ENCODE results near the gene C3orf20. TPM values are rescaled to one million over a fixed set of nuclear protein-coding genes. Genes with fewer than 3 reads are reported as not detected.

The C3orf20 gene
- total and polyA plus RNA-seq, 2 of the 4 experiments (the other 2 are of a cell fraction) = not detected

GRCh38 chr3:14641346-14641745 lies 33.6 kb upstream of the C3orf20 start:
- Histone ChIP-seq H3K36me3 (ENCODE audit: control insufficient read depth, insufficient read depth, low read length) (no peaks in the 10 kb centered on the region), H2AK5ac (ENCODE audit: low read depth, low read length) (no peak overlapping the region), H2AFZ (replicated peaks; ENCODE audit: low read length, poor library complexity) (no peak overlapping the region), H3K4me1 (ENCODE audit: control insufficient read depth, insufficient read depth, low read length) (no peaks in the 10 kb centered on the region), H4K8ac (ENCODE audit: low read depth in 2 of 2, low read length in 2 of 2) (no peak overlapping the region), H3K4me2 (ENCODE audit: low read depth, low read length) (no peak overlapping the region), H3K79me1 (ENCODE audit: low read depth in 1 of 2, low read length in 2 of 2) (no peaks in the 10 kb centered on the region), H3K14ac (replicated peaks; ENCODE audit: low read depth, low read length) (no peak overlapping the region), H2AK9ac (replicated peaks; ENCODE audit: low read depth, low read length, poor library complexity) (no peak overlapping the region), H3K4ac (ENCODE audit: low read depth, low read length) (no peak overlapping the region), H3K9me3 (ENCODE audit: control insufficient read depth, insufficient read depth, low read length) (no peaks in the 10 kb centered on the region), H2BK5ac (ENCODE audit: low read depth, low read length, poor library complexity, severe bottlenecking) (no peak overlapping the region), H3K56ac (ENCODE audit: extremely low read depth, insufficient read depth, low read length) (no peak overlapping the region), H3K27ac (ENCODE audit: insufficient read depth, low read length) (no peak overlapping the region), H4K91ac (ENCODE audit: insufficient read depth, low read depth, low read length) (no peak overlapping the region), H3K9me1 (ENCODE audit: insufficient read depth, low read length) (no peaks in the 10 kb centered on the region; the same call in 1 of the 2 replicates), H4K20me1 (ENCODE audit: insufficient read depth, low read length) (no peaks in the 10 kb centered on the region), H3K4me3 (ENCODE audit: insufficient read depth, low read depth, low read length) (no peak overlapping the region), H3K18ac (ENCODE audit: low read depth, low read length) (no peak overlapping the region), H3K9ac (ENCODE audit: low read depth, low read length) (no peak overlapping the region), H3K27me3 (ENCODE audit: control insufficient read depth, insufficient read depth, low read length) (peaks cover 17% of the 10 kb centered on the region), H2BK20ac (ENCODE audit: low read depth, low read length) (no peak overlapping the region), H4K5ac (ENCODE audit: low read depth, low read length) (no peak overlapping the region), H3K23ac (ENCODE audit: low read depth, low read length) (no peak overlapping the region), H2BK120ac (ENCODE audit: low read depth, low read length) (no peak overlapping the region), H2BK15ac (ENCODE audit: low read depth, low read length) (no peak overlapping the region)
- CTCF ChIA-PET = interaction anchor here (0.6 kb wide), 2 partner anchors 11 to 58 kb away, joined by 4 to 6 read pairs; no protein-coding TSS in a partner anchor
- intact Hi-C loops (cut with micrococcal nuclease) (no loop called here), dilution Hi-C loops (cut with HindIII; ENCODE audit: low sequenced_read_pairs, unreplicated experiment) (no loop called here), in situ Hi-C loops (cut with MboI; ENCODE audit: low sequenced_read_pairs) (no loop called here)
- no peak for ATAC-seq (ENCODE audit: low read depth)
- WGBS, 2 experiments (ENCODE audit: extremely low coverage in 2 of 2, insufficient read length in 1 of 2) = no CpG with 5 or more reads among the region's 4 CpGs
- DNase-seq = no peak
- no TSS peak for BruUV-seq (replicated peaks)
- POLR2A ChIA-PET (ENCODE audit: unreplicated experiment) = no interaction called here
- no peak for TF ChIP-seq MAZ (IDR thresholded peaks at IDR 0.05; ENCODE audit: borderline replicate concordance, low read depth, low read length)
- no peak for TF ChIP-seq MXI1 (IDR thresholded peaks at IDR 0.05; ENCODE audit: borderline replicate concordance, low read depth, low read length)
- no peak for TF ChIP-seq BHLHE40 (IDR thresholded peaks at IDR 0.05; ENCODE audit: low read depth, low read length)
- TF ChIP-seq CHD1 (IDR thresholded peaks at IDR 0.05; ENCODE audit: low read depth, low read length) = no peak
- TF ChIP-seq USF2 (IDR thresholded peaks at IDR 0.05; ENCODE audit: low read depth, low read length) = no peak
- TF ChIP-seq POLR2A (IDR thresholded peaks at IDR 0.05; ENCODE audit: low read depth, low read length) = no peak
- TF ChIP-seq FOS (IDR thresholded peaks at IDR 0.05; ENCODE audit: low read depth, low read length) = no peak
- TF ChIP-seq NFE2L2 (IDR thresholded peaks at IDR 0.05; ENCODE audit: low read depth, low read length) = no peak
- TF ChIP-seq, protein P1, sequence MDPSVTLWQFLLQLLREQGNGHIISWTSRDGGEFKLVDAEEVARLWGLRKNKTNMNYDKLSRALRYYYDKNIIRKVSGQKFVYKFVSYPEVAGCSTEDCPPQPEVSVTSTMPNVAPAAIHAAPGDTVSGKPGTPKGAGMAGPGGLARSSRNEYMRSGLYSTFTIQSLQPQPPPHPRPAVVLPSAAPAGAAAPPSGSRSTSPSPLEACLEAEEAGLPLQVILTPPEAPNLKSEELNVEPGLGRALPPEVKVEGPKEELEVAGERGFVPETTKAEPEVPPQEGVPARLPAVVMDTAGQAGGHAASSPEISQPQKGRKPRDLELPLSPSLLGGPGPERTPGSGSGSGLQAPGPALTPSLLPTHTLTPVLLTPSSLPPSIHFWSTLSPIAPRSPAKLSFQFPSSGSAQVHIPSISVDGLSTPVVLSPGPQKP (IDR thresholded peaks at IDR 0.05; ENCODE audit: borderline replicate concordance, low read depth, low read length) = no peak
- TF ChIP-seq MAFK (IDR thresholded peaks at IDR 0.05; ENCODE audit: low read depth, low read length) = no peak
- no peak for TF ChIP-seq RCOR1 (IDR thresholded peaks at IDR 0.05; ENCODE audit: insufficient replicate concordance, low read length)
- no peak for TF ChIP-seq RFX5 (IDR thresholded peaks at IDR 0.05; ENCODE audit: low read depth, low read length)
- TF ChIP-seq RAD21 (IDR thresholded peaks at IDR 0.05; ENCODE audit: low read length) = no peak
- no peak for TF ChIP-seq CEBPB (IDR thresholded peaks at IDR 0.05; ENCODE audit: low read depth, low read length)
